ENCODE data around the gene GPR160.

Gene GPR160

DNA sequence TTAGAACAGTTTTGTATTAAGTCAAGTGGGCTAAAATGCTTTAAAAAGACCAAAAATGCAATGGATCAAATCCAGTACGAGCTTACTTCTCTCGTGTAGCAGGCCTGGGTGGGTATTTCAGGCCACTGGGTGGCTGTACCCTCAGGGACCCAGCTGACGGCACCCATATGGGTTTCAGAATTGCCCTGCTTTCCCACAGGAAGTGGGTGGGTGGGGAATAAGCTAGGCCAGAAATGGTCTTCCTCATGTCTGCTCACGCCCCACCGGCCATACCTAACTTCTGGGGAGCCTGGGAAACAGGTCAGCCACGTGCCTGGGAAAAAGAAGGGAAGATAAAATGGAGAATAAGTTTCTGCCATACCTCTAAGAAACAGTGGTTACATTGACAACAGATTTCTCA lies 20.3 kb downstream of the GPR160 start:
- POLR2A ChIA-PET (ENCODE audit: low non-redundant PET): no interaction called here
- TF ChIP-seq, protein P1, sequence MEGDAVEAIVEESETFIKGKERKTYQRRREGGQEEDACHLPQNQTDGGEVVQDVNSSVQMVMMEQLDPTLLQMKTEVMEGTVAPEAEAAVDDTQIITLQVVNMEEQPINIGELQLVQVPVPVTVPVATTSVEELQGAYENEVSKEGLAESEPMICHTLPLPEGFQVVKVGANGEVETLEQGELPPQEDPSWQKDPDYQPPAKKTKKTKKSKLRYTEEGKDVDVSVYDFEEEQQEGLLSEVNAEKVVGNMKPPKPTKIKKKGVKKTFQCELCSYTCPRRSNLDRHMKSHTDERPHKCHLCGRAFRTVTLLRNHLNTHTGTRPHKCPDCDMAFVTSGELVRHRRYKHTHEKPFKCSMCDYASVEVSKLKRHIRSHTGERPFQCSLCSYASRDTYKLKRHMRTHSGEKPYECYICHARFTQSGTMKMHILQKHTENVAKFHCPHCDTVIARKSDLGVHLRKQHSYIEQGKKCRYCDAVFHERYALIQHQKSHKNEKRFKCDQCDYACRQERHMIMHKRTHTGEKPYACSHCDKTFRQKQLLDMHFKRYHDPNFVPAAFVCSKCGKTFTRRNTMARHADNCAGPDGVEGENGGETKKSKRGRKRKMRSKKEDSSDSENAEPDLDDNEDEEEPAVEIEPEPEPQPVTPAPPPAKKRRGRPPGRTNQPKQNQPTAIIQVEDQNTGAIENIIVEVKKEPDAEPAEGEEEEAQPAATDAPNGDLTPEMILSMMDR (conservative IDR thresholded peaks at IDR 0.05; ENCODE audit: low read depth): no peak
- DNase-seq (ENCODE audit: low spot score): no peak
- CTCF ChIA-PET: interaction anchor here (0.7 kb wide), 1 partner anchor 517 kb away, joined by 4 read pairs; no protein-coding TSS in a partner anchor
- no peak overlapping the region for H3K27ac ChIP-seq

DNA sequence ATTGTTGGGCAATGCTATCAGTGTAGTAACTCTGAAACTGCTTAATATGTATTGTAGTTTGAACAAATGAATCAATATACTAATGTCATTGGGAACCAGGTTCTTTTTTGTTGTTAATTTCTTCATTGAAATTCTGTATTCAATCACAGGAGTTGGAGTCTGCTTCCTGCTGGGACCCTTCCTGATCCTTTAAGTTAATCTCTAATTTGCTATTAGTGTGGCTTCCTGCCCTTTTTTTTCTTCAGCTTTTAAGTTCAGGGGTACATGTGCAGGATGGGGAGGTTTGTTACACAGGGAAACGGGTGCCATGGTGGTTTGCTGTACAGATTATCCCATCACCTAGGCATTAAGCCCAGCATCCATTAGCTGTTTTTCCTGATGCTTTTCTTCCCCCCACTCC lies 21.7 kb downstream of the GPR160 start:
- CTCF ChIA-PET: interaction anchor here (0.6 kb wide), 1 partner anchor 23 kb away, joined by 3 read pairs; no protein-coding TSS in a partner anchor
- POLR2A ChIA-PET (ENCODE audit: low non-redundant PET): no interaction called here
- TF ChIP-seq, protein P1 (conservative IDR thresholded peaks at IDR 0.05; ENCODE audit: low read depth): no peak
- DNase-seq (ENCODE audit: low spot score): no peak
- H3K27ac ChIP-seq: no peak overlapping the region

GRCh38 chr3:170062068-170062467 lies 24.3 kb downstream of the GPR160 start:
- TF ChIP-seq, protein P1 (conservative IDR thresholded peaks at IDR 0.05; ENCODE audit: low read depth): no peak
- POLR2A ChIA-PET (ENCODE audit: low non-redundant PET): no interaction called here
- CTCF ChIA-PET: no interaction called here
- H3K27ac ChIP-seq: no peak overlapping the region
- no peak for DNase-seq (ENCODE audit: low spot score)

DNA sequence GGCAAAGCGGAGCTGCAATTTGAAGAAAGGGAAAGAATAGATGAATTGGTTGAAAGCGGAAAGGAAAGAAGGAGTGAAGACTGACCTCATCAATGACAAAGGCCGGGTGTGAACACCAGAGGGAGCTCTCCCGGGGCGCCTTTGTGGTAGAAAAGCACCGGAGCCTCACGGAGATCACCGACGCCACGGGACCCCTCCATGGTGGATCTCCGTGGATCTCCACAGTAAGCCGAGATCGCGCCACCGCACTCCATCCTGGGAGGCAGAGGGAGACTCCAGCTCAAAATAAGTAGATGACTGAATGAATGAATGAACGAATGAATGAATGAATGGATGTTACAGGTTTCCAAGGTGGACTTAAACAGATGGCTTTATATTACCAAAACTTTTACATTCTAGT lies 25.0 kb downstream of the GPR160 start:
- TF ChIP-seq, protein P1 (conservative IDR thresholded peaks at IDR 0.05; ENCODE audit: low read depth): no peak
- H3K27ac ChIP-seq: no peak overlapping the region
- DNase-seq (ENCODE audit: low spot score): no peak
- ChIA-PET CTCF (no interaction called here), POLR2A (ENCODE audit: low non-redundant PET) (no interaction called here)

- no peak for DNase-seq (ENCODE audit: low spot score)
- POLR2A ChIA-PET (ENCODE audit: low non-redundant PET): no interaction called here
- TF ChIP-seq, protein P1 (conservative IDR thresholded peaks at IDR 0.05; ENCODE audit: low read depth): no peak
- no peak overlapping the region for H3K27ac ChIP-seq
- CTCF ChIA-PET: no interaction called here
Observed at GRCh38 chr3:170063691-170064090, 25.9 kb downstream of the GPR160 start.

- POLR2A ChIA-PET (ENCODE audit: low non-redundant PET): no interaction called here
- TF ChIP-seq, protein P1 (conservative IDR thresholded peaks at IDR 0.05; ENCODE audit: low read depth): no peak
- no peak overlapping the region for H3K27ac ChIP-seq
- CTCF ChIA-PET: no interaction called here
- DNase-seq (ENCODE audit: low spot score): no peak
Observed at GRCh38 chr3:170064108-170064507, 26.3 kb downstream of the GPR160 start.

Data from RWPE1 (cell line).